H1 (cell line): Measurements from ENCODE around the gene UNC13C.

Experiments used
- CTCF ChIP-seq, 3 experiments: IDR thresholded peaks; 1 replicate in 2 of 3; 2 replicates in 1 of 3; pipeline versions ENCODE4 v1.5.1 to v1.6.1; 2011; ENCODE audit warnings: low read length in 3 of 3, mild to moderate bottlenecking in 3 of 3, inconsistent platforms in 2 of 3, low read depth in 1 of 3, moderate library complexity in 1 of 3; ENCODE audit not compliant: insufficient read depth in 1 of 3; ENCODE audit errors: control extremely low read depth in 1 of 3
- RFX5 ChIP-seq: IDR thresholded peaks from 2 replicates; pipeline ENCODE4 v1.6.1; 2011; ENCODE audit warnings: low read depth, low read length, improper control_type of control experiment, borderline replicate concordance

GRCh38 chr15:54521206-54521605, 543.0 kb downstream of the UNC13C start:
- TF ChIP-seq RFX5, result no peak
- no peak for TF ChIP-seq CTCF (IDR thresholded peaks at IDR 0.05; ENCODE audit: control extremely low read depth in 1 of 3, insufficient read depth in 1 of 3, low read depth in 1 of 3, low read length in 3 of 3)
